ENCODE measurements around the gene GALNT8.

- TF ChIP-seq CBFB (CRISPR knock-in tag; IDR thresholded peaks at IDR 0.05; ENCODE audit: low read depth), result no peak
- no peak for TF ChIP-seq CTCF (IDR thresholded peaks at IDR 0.05)
- TF ChIP-seq MAX (CRISPR knock-in tag; IDR thresholded peaks at IDR 0.05), result no peak
- TF ChIP-seq ZBTB21 (CRISPR knock-in tag; IDR thresholded peaks at IDR 0.05; ENCODE audit: borderline replicate concordance), result no peak
- no peak for TF ChIP-seq USF2 (CRISPR knock-in tag; IDR thresholded peaks at IDR 0.05)
- TF ChIP-seq SP1 (CRISPR knock-in tag; conservative IDR thresholded peaks at IDR 0.05), result no peak
- TF ChIP-seq ATF6 (CRISPR knock-in tag; IDR thresholded peaks at IDR 0.05), result no peak
Measured at GRCh38 chr12:4743046-4743445, 22.8 kb downstream of the GALNT8 start.
